OCI-LY1 (cell line): ENCODE measurements around the gene TRPM6.

Experiments
- CTCF ChIP-seq: fragments of 200-600 bp; sonication (generic), shearing (Covaris generic); IDR thresholded peaks from 2 replicates; pipeline ENCODE4 v1.5.1; 2017; ENCODE audit warnings: mild to moderate bottlenecking, antibody characterized with exemption, low read length, moderate library complexity, mixed read lengths
- EZH2 ChIP-seq: fragments of 200-600 bp; sonication (generic), shearing (Covaris generic); IDR thresholded peaks from 2 replicates; pipeline ENCODE4 v1.8.0; 2017; ENCODE audit warnings: borderline replicate concordance, mixed run types, mild to moderate bottlenecking, antibody characterized with exemption, low read length, moderate library complexity, mixed read lengths

- TF ChIP-seq EZH2 = no peak
- TF ChIP-seq CTCF = no peak
Observed at GRCh38 chr9:74876382-74876949, 11.3 kb downstream of the TRPM6 start.
